B cell (primary cell): ENCODE measurements around the gene GRB10. TPM values are rescaled to one million over a fixed set of nuclear protein-coding genes. Genes with fewer than 3 reads are reported as not detected.

ENCODE experiments used
- ATAC-seq: fragments of 200-7000 bp; cut with Tn5 transposase; one replicate; pipeline ENCODE4 v1.10.0; 2021; ENCODE audit warnings: low read depth, mild to moderate bottlenecking, moderate number of reproducible peaks, moderate library complexity
- CTCF ChIA-PET: fragments of 350-600 bp; sonication (Branson Sonifier 250); formaldehyde crosslinking; loops from one replicate; lab custom pipeline; 2021; ENCODE audit warnings: antibody characterized with exemption, inconsistent platforms; lab: Charles Lee
- POLR2A ChIA-PET: fragments of 350-600 bp; sonication (Branson Sonifier 250); formaldehyde crosslinking; loops from one replicate; lab custom pipeline; 2021; ENCODE audit warnings: antibody characterized with exemption; lab: Charles Lee
- DNase-seq: peaks from one replicate; pipeline ENCODE4 v3.0.0; 2013
- H2AFZ ChIP-seq: 2 replicates; pipeline ENCODE4 v1.6.1; 2012; ENCODE audit warnings: mild to moderate bottlenecking, low read depth, low read length; ENCODE audit not compliant: insufficient read depth, poor library complexity, severe bottlenecking
- H3K27ac ChIP-seq, 2 donors: 1 replicate in 1 of 2; 2 replicates in 1 of 2; pipeline ENCODE4 v1.5.1; 2012 to 2013; ENCODE audit warnings: low read length in 2 of 2, mild to moderate bottlenecking in 2 of 2, moderate library complexity in 1 of 2
- H3K27me3 ChIP-seq, 4 experiments: fragments of 200-600 bp in 1 of 4; sonication (generic) in 1 of 4; replicated peaks in 1 of 4; 1 replicate in 2 of 4; 2 replicates in 2 of 4; pipeline versions ENCODE4 v1.6.1 to v1.7.0; 2013 to 2016; ENCODE audit warnings: low read length in 3 of 4, mild to moderate bottlenecking in 2 of 4, mixed read lengths in 1 of 4, moderate library complexity in 1 of 4; ENCODE audit not compliant: insufficient read depth in 4 of 4, control insufficient read depth in 3 of 4; ENCODE audit errors: control extremely low read depth in 1 of 4
- H3K36me3 ChIP-seq, 2 experiments: replicated peaks in 1 of 2; 1 replicate in 1 of 2; 2 replicates in 1 of 2; pipeline versions ENCODE4 v1.6.1 to v1.7.1; 2013; ENCODE audit warnings: low read length in 1 of 2; ENCODE audit not compliant: insufficient read depth in 2 of 2, control insufficient read depth in 1 of 2; ENCODE audit errors: control extremely low read depth in 1 of 2, extremely low read depth in 1 of 2
- H3K4me1 ChIP-seq, 2 donors: fragments of 200-600 bp in 1 of 2; sonication (generic) in 1 of 2; 1 replicate in 1 of 2; 2 replicates in 1 of 2; pipeline versions ENCODE4 v1.5.1 to v1.6.1; 2013 to 2017; ENCODE audit warnings: low read length in 2 of 2; ENCODE audit not compliant: control insufficient read depth in 2 of 2, insufficient read depth in 2 of 2
- H3K4me2 ChIP-seq: replicated peaks from 2 replicates; pipeline ENCODE3; 2012; ENCODE audit warnings: mild to moderate bottlenecking, low read depth, low read length; ENCODE audit not compliant: poor library complexity, severe bottlenecking
- H3K4me3 ChIP-seq, 5 experiments: fragments of 200-600 bp in 1 of 5; sonication (generic) in 1 of 5; 1 replicate in 3 of 5; 2 replicates in 2 of 5; pipeline versions ENCODE4 v1.5.1 to v1.7.0; 2011 to 2016; ENCODE audit warnings: low read length in 4 of 5, mild to moderate bottlenecking in 4 of 5, low read depth in 2 of 5, control low read depth in 1 of 5, moderate library complexity in 1 of 5; ENCODE audit not compliant: insufficient read depth in 1 of 5; ENCODE audit errors: control extremely low read depth in 1 of 5, extremely low read depth in 1 of 5
- H3K79me2 ChIP-seq: fragments of 200-600 bp; sonication (generic); one replicate; pipeline ENCODE4 v1.6.0; 2016; ENCODE audit warnings: low read length; ENCODE audit not compliant: control insufficient read depth, insufficient read depth
- H3K9ac ChIP-seq: fragments of 200-600 bp; sonication (generic); 2 replicates; pipeline ENCODE4 v1.6.1; 2017; ENCODE audit warnings: mild to moderate bottlenecking, low read length, moderate library complexity
- H3K9me3 ChIP-seq, 3 donors: one replicate each; pipeline versions ENCODE4 v1.6.1 to v1.7.1; 2013; ENCODE audit warnings: low read length in 2 of 3; ENCODE audit not compliant: control insufficient read depth in 2 of 3, insufficient read depth in 1 of 3; ENCODE audit errors: control extremely low read depth in 1 of 3
- H4K20me1 ChIP-seq: 2 replicates; pipeline ENCODE4 v1.6.0; 2012; ENCODE audit warnings: mild to moderate bottlenecking, low read length; ENCODE audit not compliant: insufficient read depth, control insufficient read depth, poor library complexity, severe bottlenecking
- H3K27ac Mint-ChIP-seq: one replicate; pipeline ENCODE4 v1.8.0; 2021; ENCODE audit warnings: mixed read lengths
- H3K27me3 Mint-ChIP-seq: one replicate; pipeline ENCODE4 v1.8.0; 2021; ENCODE audit warnings: mixed read lengths
- H3K4me1 Mint-ChIP-seq: one replicate; pipeline ENCODE4 v1.8.0; 2021; ENCODE audit warnings: mixed read lengths
- H3K4me3 Mint-ChIP-seq: one replicate; pipeline ENCODE4 v1.8.0; 2021; ENCODE audit warnings: mixed read lengths
- H3K9me3 Mint-ChIP-seq: one replicate; pipeline ENCODE4 v1.8.0; 2022; ENCODE audit warnings: mixed read lengths; ENCODE audit not compliant: insufficient read depth
- EZH2 ChIP-seq: IDR thresholded peaks from 2 replicates; pipeline ENCODE4 v1.6.1; 2012; ENCODE audit warnings: borderline replicate concordance, low read depth, mild to moderate bottlenecking, moderate library complexity, low read length; ENCODE audit not compliant: insufficient read depth, poor library complexity, severe bottlenecking
- WGBS: methylation state at CpG from one replicate; pipeline ENCODE4 v1.1.5; 2013; ENCODE audit warnings: missing lambda C conversion rate; ENCODE audit not compliant: insufficient coverage; 5-methylcytosine and 5-hydroxymethylcytosine counted together
- intact Hi-C: fragments of 100-400 bp; cut with micrococcal nuclease; formaldehyde crosslinking; loops from one replicate; pipeline ENCODE4 v1.10.0; 2022
- polyA plus RNA-seq: library from polyadenylated mRNA; depleted of rRNA; stranded (reverse); fragments of >200 nt; gene quantifications from 2 replicates; pipeline ENCODE4 v1.2.3, GENCODE V29; 2012
- total RNA-seq, 2 donors: library from RNA; stranded (reverse); fragments of 120-200 nt in 1 of 2; gene quantifications; 1 replicate in 1 of 2; 2 replicates in 1 of 2; pipeline versions ENCODE4 v1.2.3 to v1.2.4, GENCODE V29; 2013 to 2022
- TF ChIP-seq, protein P1 (sequence below): fragments of 200-600 bp; IDR thresholded peaks from one replicate; pipeline ENCODE4 v1.8.0; 2022; ENCODE audit warnings: antibody characterized with exemption, mild to moderate bottlenecking

The GRB10 gene
- total and polyA plus RNA-seq, 2 donors (not counting 1 experiment from before 2014, with no cell fraction given), result 0.04 TPM; not detected in 1

DNA sequence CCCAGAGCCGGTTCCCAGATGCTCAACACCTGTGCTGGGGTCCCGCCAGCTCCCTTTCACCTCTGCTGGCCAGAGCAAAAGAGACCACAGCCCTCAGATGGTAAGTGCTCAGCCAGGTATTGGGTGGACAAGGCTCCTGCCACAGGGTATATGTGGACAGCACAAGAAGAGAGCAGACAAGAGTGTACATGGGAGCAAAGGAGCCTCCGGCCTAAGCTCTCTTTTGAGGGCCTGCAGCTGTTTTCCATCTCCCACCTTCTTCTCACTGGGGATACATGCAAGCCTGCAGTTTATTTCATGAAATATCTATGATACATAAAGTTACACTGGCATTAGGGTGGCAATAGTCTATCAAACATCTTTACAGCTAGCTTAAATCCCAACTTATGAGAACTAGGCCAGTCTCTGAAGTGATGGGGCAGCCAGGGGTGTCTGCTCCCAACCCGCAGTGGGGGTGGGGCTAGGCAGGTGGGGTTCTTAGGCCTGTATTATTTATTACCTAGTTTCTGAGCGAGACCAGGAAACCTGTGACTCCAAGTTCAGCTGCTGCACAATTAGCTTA lies 167.1 kb downstream of the GRB10 start:
- no peaks in the 10 kb centered on the region for H3K27me3 ChIP-seq
- ATAC-seq (no peak), DNase-seq (no peak)
- H3K36me3 ChIP-seq, result no peaks in the 10 kb centered on the region
- ChIA-PET POLR2A (no interaction called here), CTCF (no interaction called here)
- intact Hi-C loops, result no loop called here
- Mint-ChIP-seq H3K9me3 (no peaks in the 10 kb centered on the region), H3K27ac (no peak overlapping the region), H3K4me1 (no peaks in the 10 kb centered on the region), H3K27me3 (peaks cover 20% of the 10 kb centered on the region), H3K4me3 (no peak overlapping the region)
- TF ChIP-seq, protein P1, sequence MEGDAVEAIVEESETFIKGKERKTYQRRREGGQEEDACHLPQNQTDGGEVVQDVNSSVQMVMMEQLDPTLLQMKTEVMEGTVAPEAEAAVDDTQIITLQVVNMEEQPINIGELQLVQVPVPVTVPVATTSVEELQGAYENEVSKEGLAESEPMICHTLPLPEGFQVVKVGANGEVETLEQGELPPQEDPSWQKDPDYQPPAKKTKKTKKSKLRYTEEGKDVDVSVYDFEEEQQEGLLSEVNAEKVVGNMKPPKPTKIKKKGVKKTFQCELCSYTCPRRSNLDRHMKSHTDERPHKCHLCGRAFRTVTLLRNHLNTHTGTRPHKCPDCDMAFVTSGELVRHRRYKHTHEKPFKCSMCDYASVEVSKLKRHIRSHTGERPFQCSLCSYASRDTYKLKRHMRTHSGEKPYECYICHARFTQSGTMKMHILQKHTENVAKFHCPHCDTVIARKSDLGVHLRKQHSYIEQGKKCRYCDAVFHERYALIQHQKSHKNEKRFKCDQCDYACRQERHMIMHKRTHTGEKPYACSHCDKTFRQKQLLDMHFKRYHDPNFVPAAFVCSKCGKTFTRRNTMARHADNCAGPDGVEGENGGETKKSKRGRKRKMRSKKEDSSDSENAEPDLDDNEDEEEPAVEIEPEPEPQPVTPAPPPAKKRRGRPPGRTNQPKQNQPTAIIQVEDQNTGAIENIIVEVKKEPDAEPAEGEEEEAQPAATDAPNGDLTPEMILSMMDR, result no peak
- TF ChIP-seq EZH2, result no peak
- H3K9ac ChIP-seq, result no peak overlapping the region
- H3K4me3 ChIP-seq, result no peak overlapping the region
- no peaks in the 10 kb centered on the region for H3K79me2 ChIP-seq
- no peaks in the 10 kb centered on the region for H3K9me3 ChIP-seq
- WGBS, result 93% methylated on average over 4 of the region's 5 CpGs
- H2AFZ ChIP-seq, result no peak overlapping the region
- no peaks in the 10 kb centered on the region for H3K4me1 ChIP-seq
- H3K27ac ChIP-seq, result no peak overlapping the region
- no peak overlapping the region for H3K4me2 ChIP-seq
- H4K20me1 ChIP-seq, result no peaks in the 10 kb centered on the region

DNA sequence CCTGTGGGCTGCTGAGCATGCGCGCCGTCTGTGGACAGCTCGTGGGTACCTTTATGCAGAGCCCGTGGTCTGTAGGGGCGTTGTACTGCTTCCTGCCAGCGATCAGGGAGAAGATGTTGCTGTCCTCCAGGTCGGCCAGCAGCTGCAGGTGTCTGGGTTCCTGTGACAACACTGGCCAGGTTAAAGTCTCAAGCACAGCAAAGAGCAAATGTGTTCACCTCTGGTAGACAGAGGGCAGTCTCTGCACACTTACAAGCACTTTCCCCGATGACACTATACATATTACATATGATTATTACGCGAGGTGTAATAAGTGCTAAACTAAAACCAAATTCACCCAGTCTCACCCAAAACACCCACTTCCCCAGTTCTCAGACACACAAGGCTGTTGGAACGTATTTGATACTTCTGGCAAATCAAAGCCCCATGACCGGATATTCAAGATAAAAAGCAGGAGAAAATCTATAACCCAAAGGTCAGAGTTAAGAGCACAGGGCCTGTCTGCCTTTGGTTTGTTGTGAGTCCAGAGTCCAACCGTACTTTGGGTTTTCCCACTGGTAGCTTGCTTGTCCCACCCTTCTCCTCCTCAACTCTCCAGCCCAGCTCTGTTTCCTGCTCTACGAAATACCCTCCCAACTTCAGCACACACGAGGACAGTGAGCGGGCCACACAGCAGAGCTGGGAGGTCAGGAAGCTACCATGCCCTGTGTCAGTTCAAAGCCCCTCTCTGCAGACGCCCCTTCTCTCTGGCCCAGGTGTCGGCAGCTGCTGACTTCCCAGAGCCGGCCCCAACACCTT lies 167.8 kb downstream of the GRB10 start:
- peaks cover 15% of the 10 kb centered on the region for H3K27me3 Mint-ChIP-seq

More for the DNA sequence above, 167.8 kb downstream of the GRB10 start:
- WGBS, result 80% methylated on average over 19 of the region's 20 CpGs
- Histone ChIP-seq H3K36me3 (no peaks in the 10 kb centered on the region), H3K27me3 (no peaks in the 10 kb centered on the region), H3K27ac (no peak overlapping the region), H3K9ac (no peak overlapping the region), H3K4me3 (no peak overlapping the region), H3K4me1 (no peaks in the 10 kb centered on the region), H3K4me2 (no peak overlapping the region), H4K20me1 (no peaks in the 10 kb centered on the region), H2AFZ (no peak overlapping the region), H3K9me3 (no peaks in the 10 kb centered on the region), H3K79me2 (no peaks in the 10 kb centered on the region)
- no peak for DNase-seq
- Mint-ChIP-seq H3K27ac (no peak overlapping the region), H3K4me1 (no peaks in the 10 kb centered on the region), H3K4me3 (no peak overlapping the region), H3K9me3 (no peaks in the 10 kb centered on the region)
- intact Hi-C loops, result no loop called here
- TF ChIP-seq EZH2, result no peak
- TF ChIP-seq, protein P1, result no peak
- ChIA-PET CTCF (no interaction called here), POLR2A (no interaction called here)
- no peak for ATAC-seq
